HS-5 (cell line): ENCODE measurements around the gene SPATA16.
"Not testable (repeated sequence)": the region's sequence is repeated elsewhere in the genome, so short reads cannot be mapped to it uniquely, and the experiment has no call there.

Experiments used
- DNase-seq: peaks from one replicate; pipeline ENCODE4 v3.0.0-alpha.2; 2012; ENCODE audit warnings: low read depth

Gene SPATA16

GRCh38 chr3:173058229-173058628, 82.8 kb downstream of the SPATA16 start:
- no peak for DNase-seq

DNA sequence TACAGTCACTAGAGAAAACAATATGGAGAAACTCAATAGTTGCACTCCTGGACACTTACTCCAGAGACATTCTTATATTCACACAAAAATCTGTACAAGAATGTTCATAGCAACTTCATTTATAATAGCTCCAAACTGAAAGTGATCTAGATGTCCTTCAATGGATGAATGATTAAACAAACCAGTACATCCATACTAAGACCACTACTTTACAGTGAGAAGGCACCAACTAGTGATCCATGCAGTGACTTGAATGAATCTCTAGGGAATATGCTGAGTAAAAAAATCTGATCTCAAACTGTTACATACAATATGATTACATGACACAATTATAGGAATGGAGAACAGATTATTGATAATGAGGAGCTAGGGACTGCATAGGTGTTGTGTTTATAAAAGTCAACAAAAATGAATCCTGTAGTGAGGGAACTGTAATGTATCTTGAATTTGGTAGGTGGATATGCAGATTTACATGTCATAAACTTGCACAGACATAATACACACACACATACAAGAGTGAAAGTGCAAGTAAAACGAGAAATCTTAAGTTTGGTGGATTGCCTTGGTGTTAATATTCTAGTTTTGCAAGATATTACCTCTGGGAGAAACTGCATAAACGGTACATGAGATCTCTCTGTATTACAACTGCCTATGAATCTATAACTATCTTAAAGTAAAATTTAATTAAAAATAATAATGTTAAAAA, 85.7 kb downstream of the SPATA16 start:
- DNase-seq: no peak

DNA sequence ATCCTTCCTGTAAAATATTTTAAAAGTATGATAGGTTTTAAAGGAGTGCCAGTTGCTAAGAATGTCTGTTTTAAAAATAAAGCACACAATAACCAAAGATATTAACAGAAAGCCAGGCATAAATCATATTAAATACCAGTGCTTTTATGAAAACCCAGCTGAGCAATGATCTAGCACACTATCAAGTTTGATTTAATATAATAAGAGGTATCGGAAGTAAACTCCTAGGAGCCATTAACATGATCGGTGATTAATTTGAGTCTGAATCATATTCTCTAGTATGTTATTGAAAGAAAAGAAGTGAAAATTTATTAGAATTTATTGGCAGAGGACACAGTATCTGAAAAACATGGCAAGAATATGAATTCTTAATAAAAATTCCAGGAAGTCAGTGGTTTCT, 91.7 kb downstream of the SPATA16 start:
- DNase-seq: no peak

DNA sequence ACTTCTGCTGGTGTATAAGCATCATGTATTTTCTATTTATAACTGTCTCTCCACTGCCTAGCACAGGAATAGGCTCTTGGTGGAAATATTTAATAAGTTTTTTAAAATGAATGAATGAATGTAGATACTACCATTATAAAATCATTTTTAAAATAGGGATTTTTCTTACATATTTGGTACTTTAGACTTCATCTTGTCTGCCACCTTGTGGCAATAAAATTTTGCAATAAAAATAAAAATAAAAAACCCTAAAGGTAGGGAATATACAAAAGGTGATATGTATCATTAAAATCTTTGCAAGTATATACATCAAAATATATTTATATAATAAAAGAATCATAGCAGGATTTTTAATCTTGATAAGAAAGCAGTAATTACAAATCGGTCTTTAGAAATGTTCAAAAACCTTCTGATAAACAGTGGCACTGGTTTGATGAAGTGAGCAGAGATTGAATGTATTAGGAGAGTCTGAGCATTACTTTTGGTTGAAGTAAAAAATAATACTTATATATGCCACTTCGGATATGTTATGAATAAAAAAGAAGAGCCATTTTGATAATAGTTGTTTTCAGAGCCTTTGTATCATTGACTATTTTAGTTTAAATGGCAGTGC, 95.2 kb downstream of the SPATA16 start:
- no peak for DNase-seq

DNA sequence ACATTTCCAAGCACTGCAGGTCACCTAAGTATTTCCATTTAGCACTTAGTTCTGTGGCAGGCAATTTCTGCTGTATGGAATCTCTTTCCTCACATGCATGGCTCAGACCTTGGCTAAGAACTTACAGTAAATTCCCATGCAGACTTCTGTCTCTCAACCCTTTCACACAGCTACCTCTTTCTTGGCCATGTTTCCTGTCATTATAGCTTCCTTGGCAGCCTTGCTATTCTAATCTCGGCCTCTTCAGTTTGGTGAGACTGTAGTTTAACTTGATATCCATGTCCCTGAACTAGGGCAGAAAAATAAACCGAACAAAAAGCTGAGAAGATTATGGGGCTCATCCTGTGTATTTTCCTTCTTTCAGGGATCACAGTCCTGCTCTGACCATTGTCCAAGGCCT, 96.0 kb downstream of the SPATA16 start:
- DNase-seq: no peak

- no peak for DNase-seq
Observed at GRCh38 chr3:173043757-173044156, 97.3 kb downstream of the SPATA16 start.

DNA sequence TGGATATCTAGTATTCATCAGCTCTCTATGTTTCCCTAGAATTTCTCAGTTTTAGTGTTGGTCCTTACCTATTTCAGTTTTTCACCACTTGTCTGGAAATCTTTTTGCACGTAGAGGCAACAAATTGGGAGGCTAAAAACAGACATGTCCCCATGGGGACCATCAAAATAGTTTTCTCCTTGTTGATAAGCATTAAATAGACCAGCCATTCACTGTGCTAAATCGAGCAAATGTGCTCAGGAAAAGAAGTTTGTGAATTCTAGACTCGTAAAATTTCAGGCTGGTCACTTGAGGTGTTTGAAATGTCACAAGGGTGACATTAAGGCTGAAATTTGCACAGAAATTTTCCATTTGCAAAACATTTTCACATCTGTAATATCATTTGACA, 102.6 kb downstream of the SPATA16 start:
- no peak for DNase-seq

- no peak for DNase-seq
Observed at GRCh38 chr3:173037840-173038483, 103.1 kb downstream of the SPATA16 start.

DNA sequence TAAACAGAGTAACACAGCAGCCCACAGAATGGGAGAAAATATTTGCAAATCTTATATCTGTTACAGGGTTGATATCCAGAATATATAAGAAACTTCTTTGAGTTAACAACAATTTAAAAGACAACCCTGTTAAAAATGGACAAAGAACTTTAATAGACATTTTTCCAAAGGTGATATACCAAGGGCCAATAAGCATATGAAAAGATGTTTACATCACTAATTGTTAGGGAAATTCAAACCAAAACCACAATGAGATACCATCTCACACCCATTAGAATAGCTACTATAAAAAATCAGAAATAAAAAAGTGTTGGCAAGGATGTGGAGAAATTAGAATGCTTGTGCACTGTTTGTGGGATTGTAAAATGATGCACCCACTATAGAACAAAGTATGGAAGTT, 110.8 kb downstream of the SPATA16 start:
- no peak for DNase-seq

GRCh38 chr3:173028351-173028750, 112.7 kb downstream of the SPATA16 start:
- DNase-seq: no peak

DNA sequence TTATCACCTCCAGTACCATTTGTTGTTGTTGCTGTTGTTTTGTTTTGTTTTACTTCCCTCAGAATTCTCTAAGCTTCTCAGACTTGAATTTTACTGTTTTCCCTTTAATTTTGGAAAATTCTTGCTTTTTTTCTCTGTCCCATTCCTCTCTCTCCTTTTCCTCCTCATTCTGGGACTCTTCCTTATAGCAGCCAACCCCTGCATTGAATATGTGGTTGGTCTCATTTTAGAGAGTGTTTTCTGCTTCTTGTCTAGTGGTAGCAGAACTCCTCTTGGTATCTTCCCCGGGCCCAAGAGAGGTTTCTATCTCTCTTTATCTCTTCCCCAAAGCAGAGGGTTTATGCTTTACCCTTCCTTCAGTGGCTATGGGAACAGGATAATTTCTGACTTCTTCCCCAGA, 113.6 kb downstream of the SPATA16 start:
- no peak for DNase-seq

DNA sequence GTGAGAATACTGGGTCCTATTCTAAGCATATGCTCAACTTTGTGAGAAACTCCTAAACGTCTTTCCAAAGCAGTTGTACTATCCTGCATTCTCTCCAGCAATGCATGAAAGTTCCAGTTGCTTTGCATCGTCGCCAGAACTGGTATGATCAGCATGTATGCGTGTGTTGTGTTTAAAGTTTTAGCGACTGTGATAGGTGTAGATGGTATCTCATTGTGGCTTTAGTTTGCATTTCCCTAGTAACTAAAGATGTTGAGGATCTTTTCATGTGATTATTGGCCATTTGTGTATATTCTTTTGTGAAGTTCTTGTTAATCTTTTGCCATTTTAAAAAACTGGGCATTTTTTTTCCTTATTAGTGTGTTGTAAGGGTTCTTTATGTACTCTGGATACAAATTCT, 115.1 kb downstream of the SPATA16 start:
- DNase-seq: no peak

- no peak for DNase-seq
Observed at GRCh38 chr3:173021547-173022185, 119.4 kb downstream of the SPATA16 start.

GRCh38 chr3:173020128-173020527, 120.9 kb downstream of the SPATA16 start:
- not testable (repeated sequence) for DNase-seq

- no peak for DNase-seq
Observed at GRCh38 chr3:173019378-173019777, 121.7 kb downstream of the SPATA16 start.

- no peak for DNase-seq
Observed at GRCh38 chr3:173018758-173019157, 122.3 kb downstream of the SPATA16 start.

- no peak for DNase-seq
Observed at GRCh38 chr3:173013219-173013832, 127.7 kb downstream of the SPATA16 start.

- no peak for DNase-seq
Observed at GRCh38 chr3:173009410-173009809, 131.6 kb downstream of the SPATA16 start.

GRCh38 chr3:173008978-173009377, 132.1 kb downstream of the SPATA16 start:
- no peak for DNase-seq

DNA sequence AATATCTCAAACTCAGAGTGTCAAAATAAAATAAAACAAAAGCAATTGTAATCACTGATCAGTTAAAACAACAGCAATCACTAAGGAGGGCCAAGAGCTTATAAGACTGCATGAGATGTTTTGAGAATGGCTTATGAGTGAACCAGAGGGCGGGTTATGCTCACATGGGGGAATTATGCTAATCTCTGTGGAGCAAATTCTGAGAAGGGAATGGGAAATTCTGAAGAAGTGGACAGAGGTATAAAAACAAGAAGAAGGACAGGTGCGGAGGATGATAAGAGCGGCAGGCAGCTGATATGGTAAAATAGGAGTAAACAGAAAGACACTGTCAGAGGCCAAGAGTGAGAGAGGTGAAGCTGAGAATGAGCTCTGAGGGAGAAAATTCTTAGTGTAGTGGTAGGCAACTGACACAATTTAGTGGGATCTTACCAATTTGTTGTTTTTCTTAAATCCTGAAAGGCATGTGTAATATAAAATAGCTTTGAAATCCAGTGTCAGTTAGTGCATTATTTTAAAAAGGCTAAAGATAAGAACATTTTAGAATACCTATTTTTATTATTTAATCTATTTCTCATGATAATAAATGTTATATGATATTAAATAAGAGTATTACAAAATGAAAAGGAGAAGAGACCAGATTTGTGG, 133.8 kb downstream of the SPATA16 start:
- DNase-seq: no peak

DNA sequence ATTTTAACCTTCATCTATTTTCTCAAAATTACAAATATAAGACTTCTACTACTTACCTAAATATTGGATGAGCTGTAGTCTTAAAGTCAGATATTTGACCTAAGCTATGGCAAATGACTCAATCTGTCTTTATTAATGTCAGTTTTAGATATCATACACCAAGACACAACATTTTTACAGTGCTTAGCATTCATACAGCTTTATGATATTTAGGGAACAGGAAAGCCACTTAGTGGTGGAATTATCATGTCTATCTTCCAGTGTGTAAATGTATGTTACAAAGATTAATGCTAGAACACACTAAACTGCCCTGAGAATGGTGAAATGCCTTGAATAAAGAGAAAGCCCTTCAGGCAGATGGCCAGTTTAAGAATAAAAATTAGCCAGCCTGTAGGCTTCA, 135.0 kb downstream of the SPATA16 start:
- DNase-seq: no peak

DNA sequence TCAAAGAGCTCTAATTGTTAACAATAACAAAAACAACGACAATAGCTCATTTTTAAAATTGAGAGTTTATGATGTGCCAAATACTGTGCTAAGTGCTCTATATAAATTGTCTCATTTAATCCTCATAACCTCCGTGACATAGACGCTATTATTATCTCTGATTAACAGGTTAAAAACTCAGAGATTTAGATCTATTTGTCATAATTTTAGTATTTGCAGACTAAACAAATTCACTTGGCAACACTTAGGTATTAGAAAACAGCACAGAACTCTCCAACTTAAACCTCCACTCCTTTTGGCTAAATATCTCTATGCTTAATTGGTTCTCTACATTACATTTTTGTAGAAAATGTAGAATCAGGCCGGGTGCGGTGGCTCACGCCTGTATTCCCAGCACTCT, 136.4 kb downstream of the SPATA16 start:
- DNase-seq: no peak
